Ovary (tissue), 9 donors: Measurements from ENCODE around the gene PELO. TPM values are rescaled to one million over a fixed set of nuclear protein-coding genes. Genes with fewer than 3 reads are reported as not detected.

ENCODE experiments used
- DNase-seq, 5 donors: peaks; one replicate each; pipeline ENCODE4 v3.0.0-alpha.2; 2019 to 2020
- H3K27ac ChIP-seq, 2 donors: fragments of 200-600 bp; one replicate each; pipeline versions ENCODE4 v1.5.1 to v1.8.0; 2019 to 2022
- H3K27me3 ChIP-seq: fragments of 200-600 bp; one replicate; pipeline ENCODE4 v1.8.0; 2022
- H3K36me3 ChIP-seq: fragments of 200-600 bp; sonication (generic); one replicate; pipeline ENCODE4 v1.5.1; 2019
- H3K4me1 ChIP-seq: one replicate; pipeline ENCODE4 v1.8.1; 2013; ENCODE audit warnings: mild to moderate bottlenecking, moderate library complexity; ENCODE audit not compliant: insufficient read depth
- H3K4me3 ChIP-seq: fragments of 200-600 bp; sonication (generic); one replicate; pipeline ENCODE4 v1.5.1; 2017
- H3K9me3 ChIP-seq, 2 donors: fragments of 200-600 bp in 1 of 2; sonication (generic) in 1 of 2; one replicate each; pipeline versions ENCODE4 v1.5.1 to v1.8.1; 2013 to 2019; ENCODE audit warnings: mild to moderate bottlenecking in 1 of 2, moderate library complexity in 1 of 2
- CTCF ChIP-seq, 3 donors: fragments of 450-650 bp in 2 of 3; fragments of 200-600 bp in 1 of 3; IDR thresholded peaks; one replicate each; pipeline versions ENCODE4 v1.5.1 to v1.8.0; 2016 to 2022; ENCODE audit warnings: antibody characterized with exemption in 3 of 3, mild to moderate bottlenecking in 1 of 3
- EP300 ChIP-seq: sonication (generic); formaldehyde crosslinking; IDR thresholded peaks from one replicate; pipeline ENCODE4 v1.6.1; 2017; ENCODE audit warnings: antibody characterized with exemption
- POLR2A ChIP-seq: fragments of 450-650 bp; IDR thresholded peaks from one replicate; pipeline ENCODE4 v1.6.1; 2017; ENCODE audit warnings: antibody characterized with exemption, mild to moderate bottlenecking, moderate library complexity
- WGBS, 3 donors: extraction: QIAGEN DNeasy Blood & Tissue Kit in 1 of 3; methylation state at CpG; one replicate each; pipeline versions ENCODE4 v1.1.5 to v1.1.7; 2013 to 2017; 5-methylcytosine and 5-hydroxymethylcytosine counted together
- intact Hi-C, 4 donors: fragments of 100-400 bp; cut with DNase I; formaldehyde crosslinking; loops; one replicate each; pipeline versions ENCODE4 v1.11.0 to v1.15.1; 2022 to 2023
- polyA plus RNA-seq, 2 donors: library from polyadenylated mRNA; stranded (reverse); fragments of 200-250 nt in 1 of 2; fragments of 350-450 nt in 1 of 2; fragmentation: Illumina TruSeq in 1 of 2; extraction: RNeasy Lipid Tissue Mini Kit (QIAGEN cat#74804) in 1 of 2; gene quantifications; one replicate each; pipeline ENCODE4 v1.2.3, GENCODE V29; 2013 to 2014
- total RNA-seq, 7 donors: library from RNA; depleted of rRNA in 2 of 7; stranded (reverse); fragments of >200 nt in 2 of 7; fragmentation: NEBNext Ultra II Directional in 3 of 7; extraction: Animal tissue kit (Norgen Biotek cat#: 25700) in 3 of 7; gene quantifications; one replicate each; pipeline versions ENCODE4 v1.1.0 to v1.2.4, GENCODE V29; 2016 to 2023
- donor health status: DM: no; HTN: no; CAD: no; lungs with moderate emphysema.
- donor health status: DM: no; HTN: no; CAD: no.
- donor health status: Bipolar disorder and iron deficiency.
- donor health status: DM: yes; HTN: yes; CAD: no.
- donor health status: DM: no; HTN: no; CAD: no.
- donor health status: DM: yes; HTN: yes; CAD: no.

PELO gene
- total and polyA plus RNA-seq, 9 donors = 6.3 to 19.0 (median 11.8) TPM

- intact Hi-C loops = no loop called here
- WGBS, 3 donors = 86 to 91% (median 91%) methylated on average over 2 of the region's 2 CpGs
- H3K27me3 ChIP-seq = no peaks in the 10 kb centered on the region
- no peaks in the 10 kb centered on the region for H3K9me3 ChIP-seq
- no peak overlapping the region for H3K27ac ChIP-seq
- H3K4me3 ChIP-seq = no peak overlapping the region
- TF ChIP-seq EP300 (no peak), CTCF (IDR thresholded peaks at IDR 0.05) (no peak), POLR2A (no peak)
- no peaks in the 10 kb centered on the region for H3K36me3 ChIP-seq
- DNase-seq = no peak
- H3K4me1 ChIP-seq = no peaks in the 10 kb centered on the region
These were observed 14.4 kb upstream of the PELO start for GRCh38 chr5:52773342-52773741.

- H3K4me3 ChIP-seq = no peak overlapping the region
- no peak overlapping the region for H3K27ac ChIP-seq
- H3K4me1 ChIP-seq = no peaks in the 10 kb centered on the region
- no peak for TF ChIP-seq CTCF (IDR thresholded peaks at IDR 0.05)
- TF ChIP-seq POLR2A = no peak
- no peak for TF ChIP-seq EP300
- WGBS, 3 donors = 51 to 59% (median 51%) methylated on average over 5 of the region's 5 CpGs
- H3K36me3 ChIP-seq = no peaks in the 10 kb centered on the region
- no peak for DNase-seq
- intact Hi-C loops = no loop called here
- no peaks in the 10 kb centered on the region for H3K9me3 ChIP-seq
- no peaks in the 10 kb centered on the region for H3K27me3 ChIP-seq
These were observed 13.7 kb upstream of the PELO start for GRCh38 chr5:52774005-52774410.

- 93 to 96% (median 94%) methylated on average over 2 of the region's 2 CpGs for WGBS, 3 donors
These were observed 11.6 kb upstream of the PELO start for GRCh38 chr5:52776116-52776515.

GRCh38 chr5:52777186-52777585 lies 10.5 kb upstream of the PELO start:
- intact Hi-C loops = no loop called here
- H3K27me3 ChIP-seq = no peaks in the 10 kb centered on the region
- no peak overlapping the region for H3K27ac ChIP-seq
- no peak overlapping the region for H3K4me3 ChIP-seq
- TF ChIP-seq POLR2A = no peak
- no peak for TF ChIP-seq EP300
- TF ChIP-seq CTCF (IDR thresholded peaks at IDR 0.05) = no peak
- no peaks in the 10 kb centered on the region for H3K9me3 ChIP-seq
- 68 to 86% (median 77%) methylated on average over 4 of the region's 4 CpGs for WGBS, 3 donors
- no peaks in the 10 kb centered on the region for H3K36me3 ChIP-seq
- no peaks in the 10 kb centered on the region for H3K4me1 ChIP-seq
- DNase-seq = no peak

More at GRCh38 chr5:52776116-52776515, 11.6 kb upstream of the PELO start:
- no peaks in the 10 kb centered on the region for H3K27me3 ChIP-seq
- H3K9me3 ChIP-seq = no peaks in the 10 kb centered on the region
- no peak for TF ChIP-seq POLR2A
- TF ChIP-seq CTCF (IDR thresholded peaks at IDR 0.05) = no peak
- TF ChIP-seq EP300 = no peak
- H3K36me3 ChIP-seq = no peaks in the 10 kb centered on the region
- no peak for DNase-seq
- intact Hi-C loops = no loop called here
- no peak overlapping the region for H3K27ac ChIP-seq
- H3K4me1 ChIP-seq = no peaks in the 10 kb centered on the region
- no peak overlapping the region for H3K4me3 ChIP-seq

- TF ChIP-seq CTCF (IDR thresholded peaks at IDR 0.05) (no peak), EP300 (no peak), POLR2A (no peak)
- 78 to 93% (median 81%) methylated on average over 1 of the region's 1 CpG for WGBS, 3 donors
- intact Hi-C loops = no loop called here
- Histone ChIP-seq H3K27ac (no peak overlapping the region), H3K27me3 (no peaks in the 10 kb centered on the region), H3K9me3 (no peaks in the 10 kb centered on the region), H3K36me3 (no peaks in the 10 kb centered on the region), H3K4me3 (no peak overlapping the region), H3K4me1 (no peaks in the 10 kb centered on the region)
- DNase-seq = no peak
These were observed 8.9 kb upstream of the PELO start for GRCh38 chr5:52778781-52779180.
